HepG2 (cell line): ENCODE data around the gene ESRP2. TPM values are rescaled to one million over a fixed set of nuclear protein-coding genes. Genes with fewer than 3 reads are reported as not detected.

Experiments
- microRNA-seq: library from miRNA; unstranded; fragments of <30 nt; microRNA quantifications from one replicate; pipeline ENCODE4, GENCODE V29; 2020
- polyA plus RNA-seq, 8 experiments: library from polyadenylated mRNA; depleted of rRNA in 3 of 8; stranded (reverse) in 7 of 8; unstranded in 1 of 8; fragments of >200 nt; fragmentation: Illumina TruSeq in 4 of 8; extraction: Trizol in 4 of 8; gene quantifications; 2 replicates each; pipeline versions ENCODE4 v1.2.1 to v1.2.3, GENCODE V29; 2011 to 2016; ENCODE audit warnings: low read depth in 4 of 8, missing spikeins in 1 of 8, mixed read lengths in 1 of 8; ENCODE audit not compliant: insufficient read depth in 1 of 8
- small RNA-seq, 3 experiments: library from RNA; depleted of rRNA; stranded (forward); fragments of <200 nt; gene quantifications; one replicate each; pipeline ENCODE3, GENCODE V24; 2012; ENCODE audit warnings: low read depth in 2 of 3, low replicate concordance in 1 of 3; ENCODE audit not compliant: insufficient read length in 3 of 3, insufficient read depth in 2 of 3
- total RNA-seq, 5 experiments: library from RNA; depleted of rRNA; stranded (reverse); fragments of >200 nt; fragmentation: Illumina TruSeq; extraction: Trizol; gene quantifications; 2 replicates each; pipeline ENCODE4 v1.2.3, GENCODE V29; 2016; ENCODE audit warnings: low read depth in 1 of 5

Gene ESRP2
- total and polyA plus RNA-seq, 2 of the 13 experiments (the other 11 are each of a cell fraction or from before 2014, with no cell fraction given), result 21.1 to 32.4 TPM

Small RNA genes lying within 50 kb of the gene (microRNA-seq; reads per million reads assigned to microRNA genes)
- gene MIR6773, result 0.51 reads per million

Small RNA genes lying within 50 kb of the gene (small RNA-seq; reads per million reads assigned to genes)
- 0 reads per million in 3 experiments for gene RF00554
- gene RNU6-1262P, result 0 reads per million in 3 experiments

Other genes starting within 250 kb of the ESRP2 start
- not detected in 2 replicates for gene DPEP2, start 236.6 kb downstream of the ESRP2 start, total RNA-seq (2016; rRNA removed; fragmentation: Illumina TruSeq; extraction: Trizol)
- 0.18 and 0.26 TPM in 2 replicates for gene DPEP2, start 236.6 kb downstream of the ESRP2 start, polyA plus RNA-seq (2011; rRNA removed)
- not detected in 2 replicates for gene DPEP2NB, start 220.2 kb downstream of the ESRP2 start, total RNA-seq (2016; rRNA removed; fragmentation: Illumina TruSeq; extraction: Trizol)
- not detected in 2 replicates for gene DPEP2NB, start 220.2 kb downstream of the ESRP2 start, polyA plus RNA-seq (2011; rRNA removed)
- 16.4 and 18.4 TPM in 2 replicates for gene DDX28, start 212.9 kb downstream of the ESRP2 start, total RNA-seq (2016; rRNA removed; fragmentation: Illumina TruSeq; extraction: Trizol)
- gene DDX28, start 212.9 kb downstream of the ESRP2 start, polyA plus RNA-seq (2011; rRNA removed), result 13.6 and 14.1 TPM in 2 replicates
- 25.1 and 25.9 TPM in 2 replicates for gene DUS2, start 212.8 kb downstream of the ESRP2 start, total RNA-seq (2016; rRNA removed; fragmentation: Illumina TruSeq; extraction: Trizol)
- gene DUS2, start 212.8 kb downstream of the ESRP2 start, polyA plus RNA-seq (2011; rRNA removed), result 17.8 and 22.6 TPM in 2 replicates
- gene NFATC3, start 150.8 kb downstream of the ESRP2 start, total RNA-seq (2016; rRNA removed; fragmentation: Illumina TruSeq; extraction: Trizol), result 52.6 and 63.2 TPM in 2 replicates
- 52.7 and 62.7 TPM in 2 replicates for gene NFATC3, start 150.8 kb downstream of the ESRP2 start, polyA plus RNA-seq (2011; rRNA removed)
- gene PLA2G15, start 9.2 kb upstream of the ESRP2 start, total RNA-seq (2016; rRNA removed; fragmentation: Illumina TruSeq; extraction: Trizol), result 9.9 and 14.4 TPM in 2 replicates
- gene PLA2G15, start 9.2 kb upstream of the ESRP2 start, polyA plus RNA-seq (2011; rRNA removed), result 23.7 and 30.2 TPM in 2 replicates
- 25.4 and 35.8 TPM in 2 replicates for gene SLC7A6, start 28.4 kb upstream of the ESRP2 start, total RNA-seq (2016; rRNA removed; fragmentation: Illumina TruSeq; extraction: Trizol)
- gene SLC7A6, start 28.4 kb upstream of the ESRP2 start, polyA plus RNA-seq (2011; rRNA removed), result 67.4 and 70.8 TPM in 2 replicates
- 21.5 and 21.6 TPM in 2 replicates for gene SLC7A6OS, start 74.8 kb upstream of the ESRP2 start, total RNA-seq (2016; rRNA removed; fragmentation: Illumina TruSeq; extraction: Trizol)
- gene SLC7A6OS, start 74.8 kb upstream of the ESRP2 start, polyA plus RNA-seq (2011; rRNA removed), result 11.2 and 12.5 TPM in 2 replicates
- 46.7 and 55.0 TPM in 2 replicates for gene PRMT7, start 74.9 kb upstream of the ESRP2 start, total RNA-seq (2016; rRNA removed; fragmentation: Illumina TruSeq; extraction: Trizol)
- gene PRMT7, start 74.9 kb upstream of the ESRP2 start, polyA plus RNA-seq (2011; rRNA removed), result 47.5 and 53.5 TPM in 2 replicates
- gene SMPD3, start 212.4 kb upstream of the ESRP2 start, total RNA-seq (2016; rRNA removed; fragmentation: Illumina TruSeq; extraction: Trizol), result 0.07 TPM in 1 of 2 replicates, not detected in the other
- 0.13 and 0.32 TPM in 2 replicates for gene SMPD3, start 212.4 kb upstream of the ESRP2 start, polyA plus RNA-seq (2011; rRNA removed)